ENCODE data around the gene IL34.
A peak's percentile ranks its signal among the peaks of the same experiment; 100 is the strongest.

Gene IL34

DNA sequence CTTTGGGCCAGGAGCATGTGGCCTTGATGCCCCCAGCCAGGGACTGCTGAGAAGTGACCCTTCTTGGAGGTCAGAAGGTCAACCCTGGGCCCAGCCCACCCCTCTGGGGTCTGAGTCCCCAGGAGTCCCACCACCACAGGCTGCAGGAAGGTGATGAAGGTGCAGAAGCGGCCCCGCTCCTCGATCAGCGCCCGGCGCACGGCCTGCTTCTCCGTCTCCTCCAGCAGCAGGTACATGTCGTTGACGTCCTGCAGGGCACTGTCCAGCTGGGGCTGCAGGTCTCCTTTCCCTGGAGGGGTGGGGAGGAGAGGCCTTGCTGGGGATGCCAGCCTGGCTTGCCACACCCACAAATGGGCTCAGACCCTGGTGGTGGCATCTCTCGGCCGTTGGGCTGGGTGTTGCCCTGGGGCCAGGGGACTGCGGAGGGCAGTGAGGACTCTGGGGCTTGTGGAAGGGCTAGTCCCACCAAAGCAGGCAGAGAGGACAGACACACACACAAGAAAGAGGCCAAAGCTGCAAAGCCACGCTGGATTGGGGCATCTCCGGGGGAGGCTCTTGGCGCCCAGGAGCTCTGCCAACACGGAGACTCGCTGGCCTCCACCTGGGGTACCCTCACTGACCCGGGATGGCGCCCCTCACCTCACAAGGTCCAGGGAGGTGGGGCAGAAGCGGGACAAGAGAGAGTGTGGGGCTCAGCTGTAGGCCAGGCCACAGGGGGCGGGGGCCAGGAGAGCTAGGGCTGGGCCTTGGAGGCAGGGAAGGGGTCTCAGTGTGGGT, 31.9 kb downstream of the IL34 start:
- no peak for DNase-seq

DNA sequence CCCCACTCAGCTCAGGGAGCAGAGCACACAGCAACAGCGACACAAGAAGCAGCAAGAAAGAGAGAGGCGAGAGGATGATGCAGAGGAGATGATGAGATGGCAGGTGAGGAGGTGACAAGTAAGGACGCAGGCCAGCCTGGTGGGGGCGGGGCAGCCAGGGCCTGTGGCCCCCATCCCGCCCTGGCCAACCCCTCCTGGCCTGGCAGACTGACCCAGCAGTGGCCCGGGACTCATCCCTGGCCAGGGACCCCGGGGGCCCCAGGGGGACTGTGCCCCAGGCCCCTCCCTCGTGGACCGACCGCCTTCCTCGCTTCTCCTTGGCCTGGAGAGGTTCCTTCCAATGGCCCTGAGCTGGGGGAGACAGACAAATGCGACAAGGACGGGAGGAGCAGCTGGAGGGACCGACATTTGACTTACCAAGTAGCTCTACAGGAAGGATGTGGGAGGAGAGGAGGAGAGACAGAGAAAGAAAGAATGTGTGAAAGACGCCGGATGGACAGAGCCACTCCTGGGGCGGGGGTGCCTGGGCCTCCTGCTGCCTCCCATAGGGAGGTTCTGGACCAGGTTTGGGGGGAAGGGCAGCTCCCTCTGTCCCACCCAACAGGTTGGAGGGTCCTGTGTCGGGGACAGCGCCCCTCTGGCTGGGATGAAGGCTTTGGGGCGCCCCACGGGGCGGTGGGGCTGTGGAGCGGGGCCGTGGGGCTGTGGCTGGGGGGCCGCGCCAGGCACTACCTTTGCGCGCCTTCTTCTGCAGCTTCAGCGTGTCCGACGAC, 32.7 kb downstream of the IL34 start:
- no peak for DNase-seq

DNA sequence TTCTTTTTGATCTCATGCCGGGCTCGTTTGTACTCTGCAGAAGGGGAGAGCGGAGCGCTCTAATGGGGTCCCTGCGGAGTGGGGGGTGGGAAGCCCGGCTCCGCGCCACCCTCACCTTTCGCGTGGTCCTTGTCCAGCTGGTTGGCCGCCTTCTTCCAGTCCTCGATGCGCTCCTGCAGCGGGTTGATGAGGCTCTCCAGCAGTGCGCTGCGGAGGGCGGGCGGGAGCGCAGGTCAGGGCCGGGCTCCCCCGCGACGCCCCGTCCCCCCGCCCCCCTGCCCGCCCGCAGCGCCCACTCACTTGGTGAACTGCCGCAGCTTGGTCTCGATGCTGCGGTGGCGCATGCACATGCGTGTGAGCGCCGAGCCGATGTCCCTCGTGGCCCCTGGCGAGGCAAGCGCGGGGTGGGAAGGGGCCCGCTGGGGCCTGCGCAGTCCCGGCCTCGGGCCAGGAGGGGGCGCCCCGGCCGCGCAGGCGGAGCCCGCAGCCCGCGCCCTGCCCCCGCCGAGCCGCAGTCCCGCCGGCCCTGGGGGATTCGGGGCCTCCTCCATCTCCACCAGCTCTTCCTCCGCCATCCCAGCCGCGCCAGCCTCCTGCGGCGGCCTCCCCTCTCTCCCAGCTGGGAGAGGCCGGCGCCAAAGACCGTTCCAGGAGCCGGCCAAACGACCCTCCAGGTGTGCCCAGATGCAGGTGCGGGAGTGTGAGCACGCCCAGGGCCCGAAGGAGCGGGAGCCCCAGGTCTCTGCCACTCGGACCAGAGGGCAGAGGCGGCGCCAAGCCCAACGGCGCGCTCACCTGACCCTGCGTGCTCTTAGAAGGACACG, 33.5 kb downstream of the IL34 start:
- DNase-seq: peak in 1 of 4 experiments; percentile 35

DNA sequence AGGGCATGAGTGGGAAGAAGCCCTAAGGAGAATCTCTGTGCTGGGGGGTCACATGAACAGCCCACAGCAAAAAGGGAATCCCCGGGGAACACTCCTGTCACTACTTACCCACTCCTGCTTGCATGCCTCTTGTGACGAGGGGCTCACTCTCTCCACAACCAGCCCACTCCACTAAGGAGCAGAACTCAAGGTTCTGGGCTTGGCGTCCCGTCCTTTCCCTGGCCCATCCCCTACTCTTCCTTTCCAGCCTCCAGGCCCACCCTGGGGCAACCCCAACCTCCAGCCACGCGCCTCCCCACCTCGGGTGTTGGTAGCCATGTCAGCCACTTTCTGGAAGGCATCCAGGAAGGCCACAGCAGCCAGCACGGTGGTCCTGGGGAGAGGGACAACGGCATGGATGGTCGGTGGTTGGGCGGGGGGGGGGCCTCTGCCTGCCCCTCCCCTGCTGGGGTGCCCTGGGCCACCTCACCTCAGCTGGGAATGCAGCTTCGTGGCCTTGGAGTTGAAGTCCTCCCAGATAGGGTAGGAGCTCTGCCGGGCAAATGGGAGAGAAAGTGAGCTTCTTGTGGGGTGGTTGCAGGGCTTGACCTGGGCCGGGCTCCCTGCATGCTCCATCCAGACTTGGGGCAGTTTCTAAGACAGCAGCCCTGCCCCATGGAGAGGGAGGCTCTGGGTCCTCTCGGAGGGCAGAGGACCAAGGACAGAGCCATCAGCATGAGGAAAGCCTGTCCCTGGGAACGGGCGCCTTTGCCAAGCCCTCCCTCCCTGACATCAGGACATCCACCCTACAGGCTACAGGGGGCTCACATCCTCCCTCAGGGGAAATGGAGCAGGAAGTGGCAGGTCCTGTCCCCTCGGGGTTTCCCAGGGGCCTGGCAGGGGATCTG, 34.4 kb downstream of the IL34 start:
- no peak for DNase-seq

DNA sequence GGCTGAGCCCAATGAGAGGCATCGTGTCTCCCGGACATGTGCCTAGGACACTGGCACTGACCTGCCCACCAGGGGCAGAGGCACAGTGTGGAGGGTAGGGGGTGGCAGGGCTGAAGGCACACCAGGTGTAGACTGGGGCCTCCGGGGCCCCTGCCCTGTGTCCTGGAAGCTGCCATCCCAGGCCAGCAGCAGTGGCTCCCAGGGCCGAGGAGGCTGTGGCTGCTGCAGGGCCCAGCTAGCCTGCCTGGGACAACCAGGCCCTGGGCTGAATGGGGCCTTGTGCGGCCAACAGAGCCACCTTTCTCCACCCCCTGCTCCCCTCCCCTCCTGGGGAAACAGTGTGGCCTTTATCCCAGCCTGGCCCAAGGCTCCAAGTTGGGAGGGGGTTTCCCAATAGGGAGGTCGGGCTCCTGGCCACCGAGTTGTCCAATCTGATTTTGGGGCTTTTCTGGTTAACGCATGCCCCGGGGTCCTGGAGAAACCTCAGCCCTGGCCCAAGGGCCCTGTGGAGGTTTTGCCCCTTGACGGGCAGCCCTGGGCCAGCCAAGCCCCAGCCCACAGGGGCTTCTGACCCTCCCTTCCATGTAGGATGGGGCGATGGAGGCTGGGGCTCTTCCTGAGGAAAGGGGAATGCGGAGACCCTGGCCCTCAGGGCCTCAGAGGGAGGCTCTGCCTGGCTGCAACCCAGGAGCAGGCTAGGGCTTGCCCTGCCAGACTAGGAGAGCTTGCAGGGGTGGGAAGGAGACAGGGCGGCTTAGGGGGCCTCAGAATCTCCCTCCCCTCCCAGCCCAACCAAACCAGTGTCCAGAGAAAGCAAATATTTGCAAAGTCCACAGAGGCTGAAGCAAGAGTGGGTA, 35.3 kb downstream of the IL34 start:
- DNase-seq: no peak

DNA sequence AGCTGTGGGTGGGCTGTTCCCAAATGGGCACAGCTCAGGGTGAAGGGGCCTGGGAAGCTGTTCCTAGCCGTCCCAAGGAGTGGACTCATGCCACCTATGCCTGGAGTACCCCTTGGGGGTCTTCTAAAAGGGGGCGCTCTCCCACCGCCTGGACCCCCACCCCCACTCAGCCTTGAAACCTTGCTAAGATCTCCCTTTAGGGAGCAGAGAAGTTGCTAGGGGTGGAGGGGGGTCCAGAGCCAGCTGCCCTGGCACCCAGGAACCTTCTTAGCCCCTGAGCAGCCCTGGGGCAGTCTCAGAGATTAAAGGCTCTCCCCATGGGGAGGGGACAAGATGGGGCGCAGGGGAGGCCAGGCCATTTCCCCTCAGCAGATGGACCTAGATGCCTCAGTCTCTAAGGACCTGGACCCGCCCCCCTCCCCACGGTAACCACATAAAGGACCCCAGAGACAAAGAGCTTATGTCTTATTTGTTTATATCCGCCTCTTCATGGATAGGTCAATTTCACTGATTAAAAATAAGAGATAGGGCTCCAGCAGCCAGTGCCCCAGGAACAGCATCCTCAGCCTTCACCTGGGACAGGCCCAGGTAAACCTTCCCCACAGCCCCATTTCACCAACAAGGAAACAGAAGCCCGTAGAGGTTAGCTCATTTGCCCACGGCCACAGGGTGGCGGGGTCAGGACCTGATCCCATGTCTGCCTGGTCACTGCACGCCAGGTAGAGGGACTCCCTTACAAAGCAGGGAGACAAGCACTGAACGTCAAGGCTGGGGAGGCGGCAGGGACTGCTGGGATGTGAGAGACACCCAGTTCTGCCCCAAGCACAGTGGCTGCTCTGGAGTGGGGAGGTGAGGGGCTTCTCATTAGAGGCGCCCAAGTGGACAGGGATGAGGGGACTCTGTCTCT, 36.1 kb downstream of the IL34 start:
- no peak for DNase-seq

DNA sequence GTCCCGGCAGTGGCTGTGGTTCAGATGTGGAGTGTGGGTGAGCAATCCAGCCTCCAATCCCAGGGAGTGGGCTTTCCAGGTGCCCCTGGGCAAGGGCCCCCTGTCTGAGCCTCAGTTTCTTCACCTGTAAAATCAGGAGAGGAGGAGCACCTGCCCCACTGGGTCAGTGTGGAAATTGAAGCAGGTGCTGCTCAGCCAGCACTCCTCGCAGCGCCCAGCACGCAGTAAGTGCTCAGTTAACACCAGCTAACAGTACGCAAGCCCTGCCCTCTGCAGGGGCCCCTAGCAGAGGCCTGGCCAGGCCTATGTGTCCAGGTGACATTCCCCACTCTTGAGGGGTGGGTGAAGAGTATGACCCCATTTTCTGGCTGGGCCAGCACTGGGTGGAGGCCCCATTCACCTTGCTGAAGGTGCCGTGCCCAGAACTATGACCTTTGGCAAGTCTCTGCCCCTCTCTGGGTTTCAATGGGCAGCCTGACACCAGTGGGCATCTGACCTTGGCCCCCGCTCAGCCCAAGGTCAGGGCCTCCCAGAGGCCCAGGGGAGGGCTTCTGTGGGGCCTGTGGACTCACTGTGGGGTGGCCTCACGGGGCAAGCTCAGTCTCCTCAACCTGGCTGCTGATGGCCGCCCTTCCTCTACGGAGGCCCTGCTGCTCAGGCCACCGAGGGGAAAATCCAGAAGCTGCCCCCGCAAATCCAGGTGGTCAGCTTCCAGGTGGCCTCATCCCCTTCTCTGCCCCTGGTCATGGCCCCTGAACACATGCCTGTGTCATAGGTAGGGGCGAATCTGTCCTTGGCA, 37.0 kb downstream of the IL34 start:
- DNase-seq: no peak

DNA sequence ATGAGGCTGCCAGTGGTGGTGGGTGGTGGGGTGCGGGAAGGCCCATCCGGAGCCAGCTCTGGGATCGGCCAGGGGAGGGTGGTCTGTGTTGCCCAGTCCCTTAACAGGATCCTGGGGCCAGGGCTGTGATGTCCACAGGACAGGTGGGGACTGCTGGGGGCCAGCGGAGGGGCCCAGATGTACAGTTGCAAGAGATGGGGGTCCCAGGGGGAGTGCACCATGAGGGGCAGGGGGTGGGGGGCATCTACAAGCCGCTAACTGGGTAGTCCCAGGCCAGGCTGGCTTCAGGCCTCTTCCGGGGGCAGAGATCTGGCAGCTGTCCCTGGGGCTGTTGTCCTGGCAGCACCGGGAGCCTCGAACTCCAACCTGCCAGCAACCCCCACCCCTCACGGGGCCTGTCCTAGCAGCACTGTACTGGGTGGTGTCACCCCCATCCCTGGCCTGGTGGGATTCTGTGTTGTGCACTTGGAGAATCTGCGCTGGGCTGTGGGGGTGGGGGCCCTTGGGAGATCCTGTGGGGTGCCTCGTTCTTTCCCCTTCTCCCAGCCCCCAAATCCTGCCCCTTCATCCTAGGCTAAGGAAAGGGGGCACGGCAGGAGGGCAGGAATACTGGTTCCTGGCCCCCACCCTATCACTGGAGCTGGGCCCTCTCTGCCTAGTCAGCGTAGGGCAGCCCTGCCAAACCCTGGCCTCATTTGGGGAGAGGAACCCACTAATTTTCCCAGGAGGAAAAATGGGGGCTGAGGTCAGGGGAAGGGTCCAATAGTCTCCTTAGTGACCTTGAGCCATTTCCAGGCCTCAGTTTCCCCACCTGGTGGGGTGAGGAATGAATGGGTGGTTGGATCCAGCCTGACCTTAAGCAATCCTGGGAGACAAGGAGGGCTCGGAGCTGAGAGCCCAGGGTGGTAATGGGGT, 38.0 kb downstream of the IL34 start:
- DNase-seq: no peak

DNA sequence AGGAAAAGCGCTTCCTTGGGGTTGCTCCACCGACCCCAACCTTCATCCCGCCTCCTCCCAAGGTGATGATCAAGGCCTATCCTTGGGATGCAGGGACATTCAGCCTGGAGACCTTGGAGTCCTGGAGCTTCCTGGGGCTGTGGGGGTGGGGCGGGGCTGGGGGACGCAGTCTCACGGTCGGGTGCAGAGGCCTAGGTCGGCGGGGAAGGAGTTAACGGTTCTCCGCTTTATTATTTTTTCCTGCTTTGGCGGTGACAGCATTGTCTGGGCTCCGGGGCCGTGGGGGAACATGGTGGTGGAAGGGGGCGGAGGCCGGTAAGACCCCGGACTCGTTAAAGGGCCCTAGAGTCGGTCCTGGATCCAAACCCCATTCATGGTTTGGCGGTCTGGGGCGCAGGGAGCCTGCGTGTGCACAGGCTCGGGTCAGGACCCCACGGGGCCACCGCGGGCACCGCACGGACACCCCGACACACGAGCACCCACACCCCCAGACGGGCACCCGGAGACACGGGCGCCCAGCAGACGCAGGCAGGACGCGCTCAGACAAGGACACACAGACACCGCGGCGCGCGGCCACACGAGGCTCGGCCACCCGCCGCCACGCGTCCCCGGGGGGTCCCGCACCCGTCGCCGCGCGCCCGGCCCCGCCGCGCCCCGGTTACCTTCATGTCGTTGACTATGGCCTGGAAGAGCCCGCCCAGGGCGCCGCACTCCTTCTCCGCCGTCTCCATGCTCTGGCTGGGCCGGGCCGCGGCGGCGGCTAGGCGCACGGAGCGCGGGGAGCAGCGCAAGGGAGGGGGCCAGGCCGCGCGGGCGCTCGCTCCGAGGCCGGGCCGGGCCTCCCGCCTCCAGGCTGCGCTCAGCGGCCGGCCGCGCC, 38.9 kb downstream of the IL34 start:
- DNase-seq: peak in 3 of 4 experiments; percentile 12 to 65 (median 45)

DNA sequence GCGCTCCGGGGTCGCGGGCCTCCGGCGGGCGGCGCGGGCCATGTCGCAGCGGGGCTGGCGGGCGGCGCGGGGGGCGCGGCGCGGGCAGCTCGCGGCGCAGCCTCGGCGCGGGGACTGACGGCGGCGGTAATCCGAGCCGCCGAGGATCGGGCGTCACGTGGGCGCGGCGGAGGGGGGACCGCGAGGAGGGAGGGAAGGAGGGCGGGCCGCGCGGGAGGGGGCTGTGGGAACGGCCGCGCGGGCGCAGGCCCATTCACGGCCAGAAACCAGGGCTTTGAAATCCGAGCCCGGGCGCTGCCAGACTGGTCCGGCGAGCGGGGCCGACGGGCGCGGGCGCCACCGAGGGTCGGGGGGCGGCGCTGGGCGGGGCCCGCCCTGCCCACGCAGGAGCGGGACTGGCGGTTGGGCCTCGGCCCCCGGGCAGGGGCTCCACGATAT, 39.6 kb downstream of the IL34 start, which contains the start of gene MTSS2:
MTSS2 (minus strand) TSS at position 116 of the 438 bp plus-strand sequence. CDS start 262 bp downstream, outside the sequence.
- DNase-seq: peak; percentile 27 to 75 (median 43)

DNA sequence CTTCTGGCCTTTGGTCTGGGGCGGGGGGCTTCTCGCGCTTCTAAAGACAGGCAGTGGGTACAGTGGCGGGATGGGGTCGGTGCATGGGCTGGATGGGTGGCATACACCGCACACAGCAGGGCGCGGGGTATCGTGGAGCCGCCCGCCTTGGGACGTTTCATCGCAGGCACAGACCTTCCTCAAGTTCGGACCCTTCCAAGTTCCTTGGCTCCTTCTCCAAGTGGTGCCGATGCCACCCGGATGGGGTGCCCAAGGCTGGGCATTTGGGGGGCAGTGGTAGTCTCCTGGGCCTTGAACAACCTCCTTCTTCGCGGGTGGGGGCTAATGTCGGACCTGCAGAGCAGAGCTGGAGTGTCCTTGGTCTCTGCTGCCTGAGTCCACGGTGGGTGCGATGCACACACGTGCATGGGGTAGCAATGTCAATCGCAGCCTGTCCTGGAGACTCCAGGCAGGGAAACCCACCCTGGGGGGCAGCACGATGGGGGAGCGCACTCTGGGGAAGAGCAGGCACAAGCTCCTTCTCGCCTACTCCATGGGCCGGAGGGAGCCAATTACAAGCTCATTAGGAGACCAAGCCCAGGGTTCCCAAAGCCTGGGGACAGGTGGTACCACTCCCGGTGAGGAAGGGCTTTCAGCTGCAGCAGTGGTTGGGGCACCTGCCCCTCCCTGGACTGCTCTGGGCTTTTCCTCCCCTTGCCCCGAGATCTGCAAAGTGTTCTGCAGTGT, 40.2 kb downstream of the IL34 start:
- no peak for DNase-seq

DNA sequence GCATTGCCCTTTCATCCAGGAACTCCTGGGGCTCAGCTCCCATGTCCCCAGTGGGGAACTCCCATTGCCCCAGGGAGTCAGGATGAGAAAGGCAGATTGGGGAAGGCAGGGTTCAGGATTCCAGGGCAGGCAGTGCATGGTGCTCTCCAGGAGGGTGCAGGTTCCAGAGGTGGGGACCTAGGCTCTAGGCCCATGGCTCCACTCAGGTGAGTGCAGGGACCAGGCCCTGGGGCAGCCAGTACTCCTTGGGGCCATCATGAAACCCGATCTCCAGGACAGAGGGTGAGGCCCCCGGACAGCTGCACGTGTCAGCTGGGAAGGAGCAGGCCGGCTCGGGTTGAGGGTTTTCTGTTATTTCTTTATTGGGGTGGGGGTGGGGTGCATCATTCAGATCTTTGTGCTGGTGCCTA, 40.7 kb downstream of the IL34 start:
- no peak for DNase-seq

DNA sequence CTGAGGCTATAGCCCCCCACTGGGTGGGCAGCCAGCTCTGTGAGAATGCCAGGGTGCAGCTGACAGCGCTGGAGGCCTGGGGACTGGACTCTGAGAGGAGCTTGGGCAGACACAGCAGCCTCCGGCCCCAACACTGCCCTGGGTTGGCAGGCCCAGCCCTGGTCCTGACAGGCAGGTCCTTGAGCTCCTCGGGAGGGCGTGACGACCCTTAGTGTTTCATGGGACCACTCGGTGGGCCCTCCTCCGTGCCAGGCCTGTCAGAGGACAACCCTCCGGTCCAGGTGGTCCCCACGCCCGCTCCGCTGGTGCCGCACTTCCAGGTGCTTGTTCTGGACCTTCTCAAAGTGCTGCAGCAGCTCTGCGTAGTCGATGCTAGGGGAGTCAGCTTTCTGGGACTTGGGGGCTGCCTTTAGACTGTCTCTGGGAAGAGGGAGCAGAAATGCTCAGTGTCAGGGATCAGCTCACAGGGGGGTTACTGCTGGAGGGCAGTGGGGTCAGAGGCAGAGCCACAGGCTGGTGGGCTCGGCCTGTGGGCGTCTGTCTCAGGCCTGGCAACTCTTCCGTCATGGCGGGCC, 41.4 kb downstream of the IL34 start:
- no peak for DNase-seq

DNA sequence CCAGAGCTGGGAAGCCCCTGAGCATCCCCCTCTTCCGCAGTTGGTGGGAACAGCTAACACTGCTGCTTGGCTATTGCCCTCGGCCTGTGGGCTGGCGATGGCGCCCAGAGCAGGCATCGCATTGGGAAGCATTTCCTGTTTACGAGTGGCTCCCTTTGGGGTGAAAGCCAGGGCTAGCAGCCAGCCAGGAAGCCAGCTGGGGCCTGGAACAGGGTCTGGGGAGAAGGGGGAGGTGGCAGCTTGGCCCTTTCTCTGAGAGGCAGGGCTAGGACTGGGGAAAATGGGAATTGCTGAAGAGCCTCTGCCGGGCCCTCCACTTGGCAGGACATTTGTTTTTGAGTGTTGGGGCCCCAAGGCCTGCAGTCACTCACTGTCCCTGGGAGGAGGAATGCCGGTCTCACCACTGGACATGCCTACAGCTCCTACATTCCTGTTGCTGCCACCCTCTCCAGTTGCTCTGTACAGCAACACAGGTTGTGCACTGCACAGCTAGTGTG, 41.9 kb downstream of the IL34 start:
- no peak for DNase-seq
